ENCODE measurements around the gene PIGN. TPM values are rescaled to one million over a fixed set of nuclear protein-coding genes. Genes with fewer than 3 reads are reported as not detected.

Gene PIGN
- total RNA-seq, 2 experiments from 2014 or later, result 25.0 to 28.2 TPM

- DNase-seq (no peak), ATAC-seq (ENCODE audit: low read depth) (no peak)
- Mint-ChIP-seq H3K9me3 (no peaks in the 10 kb centered on the region), H3K27ac (no peak overlapping the region), H3K4me3 (no peak overlapping the region), H3K27me3 (no peaks in the 10 kb centered on the region), H3K4me1 (peaks cover 16% of the 10 kb centered on the region), H3K36me3 (peaks cover 10% of the 10 kb centered on the region)
- POLR2A ChIA-PET, result no interaction called here
Observed at GRCh38 chr18:62199629-62200028, 12.8 kb upstream of the PIGN start.

- Mint-ChIP-seq H3K36me3 (peaks cover 6% of the 10 kb centered on the region), H3K4me1 (peaks cover 22% of the 10 kb centered on the region), H3K27ac (no peak overlapping the region)
Observed at GRCh38 chr18:62198259-62198658, 11.4 kb upstream of the PIGN start.

GRCh38 chr18:62196980-62197379 is 10.1 kb upstream of the PIGN start:
- peaks cover 16% of the 10 kb centered on the region for H3K36me3 Mint-ChIP-seq
- H3K4me1 Mint-ChIP-seq, result peaks cover 33% of the 10 kb centered on the region
- no peak overlapping the region for H3K4me3 Mint-ChIP-seq
- POLR2A ChIA-PET, result interaction anchor here (2.4 kb wide), 1 partner anchor 9 kb away, joined by 7 read pairs; the partner anchor contains the start of genes PIGN and RELCH
- no peak for DNase-seq
- H3K27me3 Mint-ChIP-seq, result no peaks in the 10 kb centered on the region
- no peak overlapping the region for H3K27ac Mint-ChIP-seq
- no peak for ATAC-seq (ENCODE audit: low read depth)
- H3K9me3 Mint-ChIP-seq, result peaks cover 1% of the 10 kb centered on the region

More at GRCh38 chr18:62198259-62198658, 11.4 kb upstream of the PIGN start:
- no peak overlapping the region for H3K4me3 Mint-ChIP-seq
- POLR2A ChIA-PET, result interaction anchor here (2.4 kb wide), 1 partner anchor 11 kb away, joined by 7 read pairs; the partner anchor contains the start of genes PIGN and RELCH
- no peaks in the 10 kb centered on the region for H3K9me3 Mint-ChIP-seq
- no peaks in the 10 kb centered on the region for H3K27me3 Mint-ChIP-seq
- ATAC-seq (ENCODE audit: low read depth), result no peak
- DNase-seq, result no peak

GRCh38 chr18:62196079-62196478 is 9.2 kb upstream of the PIGN start:
- H3K27me3 Mint-ChIP-seq, result no peaks in the 10 kb centered on the region
- H3K36me3 Mint-ChIP-seq, result peaks cover 23% of the 10 kb centered on the region
- peaks cover 1% of the 10 kb centered on the region for H3K9me3 Mint-ChIP-seq
- peaks cover 40% of the 10 kb centered on the region for H3K4me1 Mint-ChIP-seq
- H3K27ac Mint-ChIP-seq, result no peak overlapping the region
- no peak overlapping the region for H3K4me3 Mint-ChIP-seq
- POLR2A ChIA-PET, result no interaction called here
- DNase-seq (no peak), ATAC-seq (ENCODE audit: low read depth) (no peak)

- no peak overlapping the region for H3K27ac Mint-ChIP-seq
- H3K9me3 Mint-ChIP-seq, result peaks cover 1% of the 10 kb centered on the region
- H3K27me3 Mint-ChIP-seq, result no peaks in the 10 kb centered on the region
- DNase-seq, result no peak
- peaks cover 37% of the 10 kb centered on the region for H3K36me3 Mint-ChIP-seq
- H3K4me1 Mint-ChIP-seq, result peaks cover 52% of the 10 kb centered on the region
- POLR2A ChIA-PET, result no interaction called here
- peak overlapping the region; percentile 95 for H3K4me3 Mint-ChIP-seq
- ATAC-seq (ENCODE audit: low read depth), result no peak
Observed at GRCh38 chr18:62189208-62189607, 2.4 kb upstream of the PIGN start.

- H3K36me3 Mint-ChIP-seq, result peaks cover 33% of the 10 kb centered on the region
- peaks cover 1% of the 10 kb centered on the region for H3K9me3 Mint-ChIP-seq
- peak overlapping the region; percentile 97 for H3K27ac Mint-ChIP-seq
- H3K4me1 Mint-ChIP-seq, result peaks cover 44% of the 10 kb centered on the region
- H3K27me3 Mint-ChIP-seq, result no peaks in the 10 kb centered on the region
- POLR2A ChIA-PET, result interaction anchor here (0.8 to 2.2 kb wide), 10 partner anchors 10 to 528 kb away, joined by 3 to 24 read pairs (median 7); partner anchors contain the start of genes PHLPP1 and ZCCHC2
- no peak for DNase-seq
- no peak for ATAC-seq (ENCODE audit: low read depth)
- peak overlapping the region; percentile 95 for H3K4me3 Mint-ChIP-seq
Observed at GRCh38 chr18:62187543-62188510, 971 bp upstream of the PIGN start.

- H3K9me3 Mint-ChIP-seq, result no peaks in the 10 kb centered on the region
- H3K27me3 Mint-ChIP-seq, result no peaks in the 10 kb centered on the region
- peaks cover 20% of the 10 kb centered on the region for H3K36me3 Mint-ChIP-seq
- DNase-seq, result no peak
- peak overlapping the region; percentile 97 for H3K27ac Mint-ChIP-seq
- peak; percentile 2 for ATAC-seq (ENCODE audit: low read depth)
- H3K4me1 Mint-ChIP-seq, result peaks cover 35% of the 10 kb centered on the region
- POLR2A ChIA-PET, result interaction anchor here (0.6 to 2.2 kb wide), 9 partner anchors 9 to 855 kb away, joined by 3 to 24 read pairs (median 5); partner anchors contain the start of genes PHLPP1 and ZCCHC2
- H3K4me3 Mint-ChIP-seq, result peak overlapping the region; percentile 95
Observed at GRCh38 chr18:62186499-62186773, 420 bp downstream of the PIGN start.

GRCh38 chr18:62183578-62184195 is 3.2 kb downstream of the PIGN start:
- POLR2A ChIA-PET, result no interaction called here
- Mint-ChIP-seq H3K9me3 (no peaks in the 10 kb centered on the region), H3K27me3 (no peaks in the 10 kb centered on the region), H3K27ac (no peak overlapping the region), H3K4me3 (no peak overlapping the region), H3K4me1 (peaks cover 16% of the 10 kb centered on the region), H3K36me3 (peaks cover 8% of the 10 kb centered on the region)
- ATAC-seq (ENCODE audit: low read depth), result no peak
- no peak for DNase-seq

GRCh38 chr18:62182220-62182619 is 4.6 kb downstream of the PIGN start:
- Mint-ChIP-seq H3K4me1 (peaks cover 16% of the 10 kb centered on the region), H3K9me3 (no peaks in the 10 kb centered on the region), H3K27me3 (no peaks in the 10 kb centered on the region), H3K36me3 (peaks cover 4% of the 10 kb centered on the region), H3K27ac (no peak overlapping the region), H3K4me3 (no peak overlapping the region)
- DNase-seq (no peak), ATAC-seq (ENCODE audit: low read depth) (no peak)
- POLR2A ChIA-PET, result no interaction called here

GRCh38 chr18:62179213-62179612 is 7.6 kb downstream of the PIGN start:
- Mint-ChIP-seq H3K9me3 (no peaks in the 10 kb centered on the region), H3K27me3 (no peaks in the 10 kb centered on the region), H3K27ac (no peak overlapping the region), H3K4me3 (no peak overlapping the region), H3K36me3 (peaks cover 6% of the 10 kb centered on the region), H3K4me1 (peaks cover 10% of the 10 kb centered on the region)
- no peak for ATAC-seq (ENCODE audit: low read depth)
- POLR2A ChIA-PET, result no interaction called here
- DNase-seq, result no peak

- no peaks in the 10 kb centered on the region for H3K27me3 Mint-ChIP-seq
- no peaks in the 10 kb centered on the region for H3K9me3 Mint-ChIP-seq
- POLR2A ChIA-PET, result interaction anchor here (1.6 kb wide), 1 partner anchor 10 kb away, joined by 5 read pairs; the partner anchor contains the start of genes PIGN and RELCH
- peaks cover 4% of the 10 kb centered on the region for H3K36me3 Mint-ChIP-seq
- DNase-seq (no peak), ATAC-seq (ENCODE audit: low read depth) (no peak)
- H3K4me3 Mint-ChIP-seq, result no peak overlapping the region
- peaks cover 7% of the 10 kb centered on the region for H3K4me1 Mint-ChIP-seq
- H3K27ac Mint-ChIP-seq, result no peak overlapping the region
Observed at GRCh38 chr18:62177271-62177670, 9.6 kb downstream of the PIGN start.

- peaks cover 4% of the 10 kb centered on the region for H3K36me3 Mint-ChIP-seq
Observed at GRCh38 chr18:62175521-62175920, 11.3 kb downstream of the PIGN start.

GRCh38 chr18:62172298-62172697 is 14.6 kb downstream of the PIGN start:
- peaks cover 4% of the 10 kb centered on the region for H3K36me3 Mint-ChIP-seq
- H3K4me3 Mint-ChIP-seq, result no peak overlapping the region
- POLR2A ChIA-PET, result no interaction called here
- H3K27me3 Mint-ChIP-seq, result no peaks in the 10 kb centered on the region
- no peak overlapping the region for H3K27ac Mint-ChIP-seq
- no peak for DNase-seq
- peaks cover 2% of the 10 kb centered on the region for H3K4me1 Mint-ChIP-seq
- peaks cover 1% of the 10 kb centered on the region for H3K9me3 Mint-ChIP-seq
- no peak for ATAC-seq (ENCODE audit: low read depth)

More at GRCh38 chr18:62175521-62175920, 11.3 kb downstream of the PIGN start:
- POLR2A ChIA-PET, result no interaction called here
- H3K27ac Mint-ChIP-seq, result no peak overlapping the region
- no peaks in the 10 kb centered on the region for H3K27me3 Mint-ChIP-seq
- no peak for DNase-seq
- H3K4me1 Mint-ChIP-seq, result peaks cover 7% of the 10 kb centered on the region
- no peaks in the 10 kb centered on the region for H3K9me3 Mint-ChIP-seq
- no peak for ATAC-seq (ENCODE audit: low read depth)
- no peak overlapping the region for H3K4me3 Mint-ChIP-seq
